Right atrium auricular region (tissue), 2 donors: ENCODE data around the gene ZFP92. TPM values are rescaled to one million over a fixed set of nuclear protein-coding genes. Genes with fewer than 3 reads are reported as not detected.

Experiments
- DNase-seq: peaks from one replicate; pipeline ENCODE4 v3.0.0-alpha.2; 2019; ENCODE audit warnings: low spot score
- H3K27ac ChIP-seq, 2 donors: fragments of 200-600 bp; sonication (generic); 1 replicate in 1 of 2; 2 replicates in 1 of 2; pipeline ENCODE4 v1.5.1; 2016 to 2019
- H3K27me3 ChIP-seq, 2 donors: fragments of 200-600 bp; sonication (generic); one replicate each; pipeline versions ENCODE4 v1.5.1 to v1.6.0; 2017 to 2019
- H3K36me3 ChIP-seq: fragments of 200-600 bp; sonication (generic); one replicate; pipeline ENCODE4 v1.5.1; 2016
- H3K4me1 ChIP-seq, 2 donors: fragments of 200-600 bp; sonication (generic); one replicate each; pipeline versions ENCODE4 v1.5.1 to v1.6.0; 2017 to 2019
- H3K4me3 ChIP-seq, 2 donors: fragments of 200-600 bp; sonication (generic); 1 replicate in 1 of 2; 2 replicates in 1 of 2; pipeline ENCODE4 v1.5.1; 2017 to 2019; ENCODE audit warnings: mild to moderate bottlenecking in 1 of 2, moderate library complexity in 1 of 2
- H3K9me3 ChIP-seq, 2 donors: fragments of 200-600 bp; sonication (generic); one replicate each; pipeline ENCODE4 v1.5.1; 2019
- CTCF ChIP-seq, 2 donors: fragments of 200-600 bp; sonication (generic); IDR thresholded peaks; one replicate each; pipeline ENCODE4 v1.5.1; 2019; ENCODE audit warnings: antibody characterized with exemption in 2 of 2
- total RNA-seq, 2 donors: library from RNA; depleted of rRNA; stranded (reverse); fragments of >200 nt; gene quantifications; one replicate each; pipeline ENCODE4 v1.1.0, GENCODE V29; 2016

The ZFP92 gene
- total RNA-seq, 2 donors from 2014 or later = 0.85 to 1.6 TPM

- TF ChIP-seq CTCF (IDR thresholded peaks at IDR 0.05) = no peak
- H3K4me3 ChIP-seq = no peak overlapping the region
- peaks cover 0 to 7% of the 10 kb centered on the region in 2 donors for H3K4me1 ChIP-seq
- H3K9me3 ChIP-seq = no peaks in the 10 kb centered on the region
- DNase-seq = no peak
- H3K27ac ChIP-seq = no peak overlapping the region
- H3K36me3 ChIP-seq = no peaks in the 10 kb centered on the region
- H3K27me3 ChIP-seq = no peaks in the 10 kb centered on the region
Measured at GRCh38 chrX:153408221-153408721, 3.0 kb upstream of the ZFP92 start.

- Histone ChIP-seq H3K36me3 (no peaks in the 10 kb centered on the region), H3K4me1 (peaks cover 0 to 7% of the 10 kb centered on the region in 2 donors), H3K9me3 (no peaks in the 10 kb centered on the region), H3K27ac (no peak overlapping the region), H3K4me3 (no peak overlapping the region), H3K27me3 (no peaks in the 10 kb centered on the region)
- DNase-seq = no peak
- no peak for TF ChIP-seq CTCF (IDR thresholded peaks at IDR 0.05)
Measured at GRCh38 chrX:153408871-153409351, 2.4 kb upstream of the ZFP92 start.

GRCh38 chrX:153409414-153410101 is 1.7 kb upstream of the ZFP92 start:
- DNase-seq = no peak
- H3K4me1 ChIP-seq = peaks cover 0 to 7% of the 10 kb centered on the region in 2 donors

GRCh38 chrX:153410373-153410772 is 899 bp upstream of the ZFP92 start:
- no peak overlapping the region for H3K4me3 ChIP-seq
- no peak for DNase-seq
- no peaks in the 10 kb centered on the region for H3K27me3 ChIP-seq
- H3K36me3 ChIP-seq = no peaks in the 10 kb centered on the region
- no peak overlapping the region for H3K27ac ChIP-seq
- no peak for TF ChIP-seq CTCF (IDR thresholded peaks at IDR 0.05)
- H3K9me3 ChIP-seq = no peaks in the 10 kb centered on the region
- peaks cover 0 to 7% of the 10 kb centered on the region in 2 donors for H3K4me1 ChIP-seq

More at GRCh38 chrX:153409414-153410101, 1.7 kb upstream of the ZFP92 start:
- no peaks in the 10 kb centered on the region for H3K27me3 ChIP-seq
- H3K4me3 ChIP-seq = no peak overlapping the region
- no peaks in the 10 kb centered on the region for H3K36me3 ChIP-seq
- no peak for TF ChIP-seq CTCF (IDR thresholded peaks at IDR 0.05)
- no peak overlapping the region for H3K27ac ChIP-seq
- no peaks in the 10 kb centered on the region for H3K9me3 ChIP-seq

- H3K4me1 ChIP-seq = peaks cover 0 to 7% of the 10 kb centered on the region in 2 donors
- no peak overlapping the region for H3K27ac ChIP-seq
- no peaks in the 10 kb centered on the region for H3K36me3 ChIP-seq
- DNase-seq = no peak
- H3K27me3 ChIP-seq = no peaks in the 10 kb centered on the region
- no peak for TF ChIP-seq CTCF (IDR thresholded peaks at IDR 0.05)
- peak overlapping the region in 1 of 2 donors; percentile 53 for H3K4me3 ChIP-seq
- H3K9me3 ChIP-seq = no peaks in the 10 kb centered on the region
Measured at GRCh38 chrX:153410888-153411254, 401 bp upstream of the ZFP92 start.
